ENCODE results near the gene CAMK2D. TPM values are rescaled to one million over a fixed set of nuclear protein-coding genes. Genes with fewer than 3 reads are reported as not detected.

Gene CAMK2D
- total RNA-seq, 1 experiment from 2014 or later: 9.0 TPM

GRCh38 chr4:113783289-113783688 lies 21.8 kb upstream of the CAMK2D start:
- no peaks in the 10 kb centered on the region for H3K79me2 ChIP-seq (ENCODE audit: insufficient read depth, low read length)

More at GRCh38 chr4:113783289-113783688, 21.8 kb upstream of the CAMK2D start:
- Histone ChIP-seq H4K20me1 (ENCODE audit: control insufficient read depth, insufficient read depth, insufficient read length) (no peaks in the 10 kb centered on the region), H3K23me2 (ENCODE audit: insufficient read length, low read depth, low read length, poor library complexity, severe bottlenecking) (no peaks in the 10 kb centered on the region), H4K91ac (ENCODE audit: insufficient read length, low read depth, low read length) (no peak overlapping the region), H3K27me3 (ENCODE audit: insufficient read depth, low read length) (no peaks in the 10 kb centered on the region), H2BK120ac (ENCODE audit: low read depth, low read length, poor library complexity, severe bottlenecking) (no peak overlapping the region), H3K56ac (ENCODE audit: insufficient read length, low read depth, low read length) (no peak overlapping the region), H3K9me3 (ENCODE audit: control insufficient read depth, low read depth, low read length) (no peaks in the 10 kb centered on the region), H3K23ac (ENCODE audit: insufficient read length, low read depth, low read length) (no peak overlapping the region), H3K4me2 (ENCODE audit: insufficient read depth, insufficient read length, low read length) (no peak overlapping the region), H2BK15ac (ENCODE audit: low read depth, low read length) (no peak overlapping the region), H3K18ac (ENCODE audit: insufficient read length, low read depth, low read length) (no peak overlapping the region), H2BK12ac (ENCODE audit: insufficient read length, low read depth, low read length) (no peak overlapping the region), H3K27ac (ENCODE audit: insufficient read length, low read depth, low read length) (no peak overlapping the region), H3K9ac (ENCODE audit: extremely low read depth, insufficient read length, low read length) (no peak overlapping the region), H3K79me1 (ENCODE audit: insufficient read depth, low read depth, low read length, poor library complexity, severe bottlenecking) (no peaks in the 10 kb centered on the region), H2AFZ (ENCODE audit: low read length) (no peak overlapping the region), H3T11ph (ENCODE audit: low read length) (no peak overlapping the region), H4K8ac (replicated peaks; ENCODE audit: insufficient read length, low read depth, low read length) (no peak overlapping the region), H2BK5ac (ENCODE audit: insufficient read length, low read length) (no peak overlapping the region), H2BK20ac (ENCODE audit: low read depth, low read length, poor library complexity, severe bottlenecking) (no peak overlapping the region), H2AK5ac (ENCODE audit: insufficient read length, low read length) (no peak overlapping the region), H3K4me1 (ENCODE audit: insufficient read depth, low read length) (no peaks in the 10 kb centered on the region), H4K5ac (ENCODE audit: insufficient read length, low read depth, low read length) (no peak overlapping the region), H3K4ac (ENCODE audit: low read depth, low read length) (no peak overlapping the region), H3K14ac (ENCODE audit: insufficient read depth, low read length) (no peak overlapping the region)
- H3K4me1 Mint-ChIP-seq: no peaks in the 10 kb centered on the region
- H3K27me3 Mint-ChIP-seq (ENCODE audit: low read depth): no peaks in the 10 kb centered on the region
- H3K4me3 Mint-ChIP-seq: no peak overlapping the region
- H3K36me3 Mint-ChIP-seq (ENCODE audit: insufficient read depth in 1 of 3, low read depth in 3 of 3): no peaks in the 10 kb centered on the region
- no peak for TF ChIP-seq CTCF (conservative IDR thresholded peaks at IDR 0.05)
- no peak overlapping the region for H3K27ac Mint-ChIP-seq
- no peak for DNase-seq
- H3K9me3 Mint-ChIP-seq: no peaks in the 10 kb centered on the region
- WGBS (ENCODE audit: extremely low coverage, insufficient read length, low lambda C conversion rate): 100% methylated on average over 2 of the region's 2 CpGs
